Ovary (tissue), 9 donors: Measurements from ENCODE around the gene RABEPK. TPM values are rescaled to one million over a fixed set of nuclear protein-coding genes. Genes with fewer than 3 reads are reported as not detected.

ENCODE experiments used
- DNase-seq, 5 donors: peaks; one replicate each; pipeline ENCODE4 v3.0.0-alpha.2; 2019 to 2020
- H3K27ac ChIP-seq, 2 donors: fragments of 200-600 bp; one replicate each; pipeline versions ENCODE4 v1.5.1 to v1.8.0; 2019 to 2022
- H3K27me3 ChIP-seq: fragments of 200-600 bp; one replicate; pipeline ENCODE4 v1.8.0; 2022
- H3K36me3 ChIP-seq: fragments of 200-600 bp; sonication (generic); one replicate; pipeline ENCODE4 v1.5.1; 2019
- H3K4me1 ChIP-seq: one replicate; pipeline ENCODE4 v1.8.1; 2013; ENCODE audit warnings: mild to moderate bottlenecking, moderate library complexity; ENCODE audit not compliant: insufficient read depth
- H3K4me3 ChIP-seq: fragments of 200-600 bp; sonication (generic); one replicate; pipeline ENCODE4 v1.5.1; 2017
- H3K9me3 ChIP-seq, 2 donors: fragments of 200-600 bp in 1 of 2; sonication (generic) in 1 of 2; one replicate each; pipeline versions ENCODE4 v1.5.1 to v1.8.1; 2013 to 2019; ENCODE audit warnings: mild to moderate bottlenecking in 1 of 2, moderate library complexity in 1 of 2
- CTCF ChIP-seq, 3 donors: fragments of 450-650 bp in 2 of 3; fragments of 200-600 bp in 1 of 3; IDR thresholded peaks; one replicate each; pipeline versions ENCODE4 v1.5.1 to v1.8.0; 2016 to 2022; ENCODE audit warnings: antibody characterized with exemption in 3 of 3, mild to moderate bottlenecking in 1 of 3
- EP300 ChIP-seq: sonication (generic); formaldehyde crosslinking; IDR thresholded peaks from one replicate; pipeline ENCODE4 v1.6.1; 2017; ENCODE audit warnings: antibody characterized with exemption
- POLR2A ChIP-seq: fragments of 450-650 bp; IDR thresholded peaks from one replicate; pipeline ENCODE4 v1.6.1; 2017; ENCODE audit warnings: antibody characterized with exemption, mild to moderate bottlenecking, moderate library complexity
- WGBS, 3 donors: extraction: QIAGEN DNeasy Blood & Tissue Kit in 1 of 3; methylation state at CpG; one replicate each; pipeline versions ENCODE4 v1.1.5 to v1.1.7; 2013 to 2017; 5-methylcytosine and 5-hydroxymethylcytosine counted together
- intact Hi-C, 4 donors: fragments of 100-400 bp; cut with DNase I; formaldehyde crosslinking; loops; one replicate each; pipeline versions ENCODE4 v1.11.0 to v1.15.1; 2022 to 2023
- polyA plus RNA-seq, 2 donors: library from polyadenylated mRNA; stranded (reverse); fragments of 200-250 nt in 1 of 2; fragments of 350-450 nt in 1 of 2; fragmentation: Illumina TruSeq in 1 of 2; extraction: RNeasy Lipid Tissue Mini Kit (QIAGEN cat#74804) in 1 of 2; gene quantifications; one replicate each; pipeline ENCODE4 v1.2.3, GENCODE V29; 2013 to 2014
- total RNA-seq, 7 donors: library from RNA; depleted of rRNA in 2 of 7; stranded (reverse); fragments of >200 nt in 2 of 7; fragmentation: NEBNext Ultra II Directional in 3 of 7; extraction: Animal tissue kit (Norgen Biotek cat#: 25700) in 3 of 7; gene quantifications; one replicate each; pipeline versions ENCODE4 v1.1.0 to v1.2.4, GENCODE V29; 2016 to 2023
- donor health status: DM: no; HTN: no; CAD: no; lungs with moderate emphysema.
- donor health status: DM: no; HTN: no; CAD: no.
- donor health status: Bipolar disorder and iron deficiency.
- donor health status: DM: yes; HTN: yes; CAD: no.
- donor health status: DM: no; HTN: no; CAD: no.
- donor health status: DM: yes; HTN: yes; CAD: no.

The RABEPK gene
- total and polyA plus RNA-seq, 9 donors = 7.7 to 24.4 (median 15.0) TPM

GRCh38 chr9:125183054-125183453 lies 17.3 kb upstream of the RABEPK start:
- no peak overlapping the region for H3K4me3 ChIP-seq
- no peak overlapping the region for H3K27ac ChIP-seq
- TF ChIP-seq POLR2A (no peak), CTCF (IDR thresholded peaks at IDR 0.05) (no peak), EP300 (no peak)
- H3K4me1 ChIP-seq = peaks cover 7% of the 10 kb centered on the region
- no peaks in the 10 kb centered on the region for H3K27me3 ChIP-seq
- no peaks in the 10 kb centered on the region for H3K36me3 ChIP-seq
- H3K9me3 ChIP-seq = no peaks in the 10 kb centered on the region
- no peak for DNase-seq
- 52 to 59% (median 58%) methylated on average over 2 of the region's 2 CpGs for WGBS, 3 donors
- intact Hi-C loops = no loop called here

GRCh38 chr9:125183561-125183960 lies 16.8 kb upstream of the RABEPK start:
- peaks cover 10% of the 10 kb centered on the region for H3K4me1 ChIP-seq
- no peak for TF ChIP-seq CTCF (IDR thresholded peaks at IDR 0.05)
- TF ChIP-seq EP300 = no peak
- no peak for TF ChIP-seq POLR2A
- 87 to 93% (median 87%) methylated on average over 2 of the region's 2 CpGs for WGBS, 3 donors
- no peak for DNase-seq
- no peaks in the 10 kb centered on the region for H3K9me3 ChIP-seq
- no peak overlapping the region for H3K4me3 ChIP-seq
- intact Hi-C loops = no loop called here
- H3K27me3 ChIP-seq = no peaks in the 10 kb centered on the region
- no peak overlapping the region for H3K27ac ChIP-seq
- H3K36me3 ChIP-seq = no peaks in the 10 kb centered on the region

DNA sequence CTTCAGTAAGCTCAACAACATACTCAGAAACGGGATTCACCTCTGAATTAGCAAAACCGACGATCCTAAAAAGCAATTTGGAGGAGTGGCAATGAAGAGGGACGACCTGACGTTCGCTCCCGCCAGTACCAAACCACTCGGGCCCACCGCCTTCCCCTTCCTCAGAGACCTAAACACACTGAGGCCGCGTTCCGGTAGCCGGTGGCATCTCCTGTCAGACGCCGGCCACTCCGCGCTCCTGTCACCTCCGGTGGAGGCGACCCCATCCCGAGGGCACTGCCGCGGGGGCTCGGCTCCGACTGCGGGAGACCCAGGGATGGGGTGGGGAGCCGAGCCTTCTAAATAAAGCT lies 11.4 kb upstream of the RABEPK start:
- WGBS, 3 donors = 0 to 1% (median 1%) methylated on average over 25 to 26 of the region's 26 CpGs
- Histone ChIP-seq H3K36me3 (no peaks in the 10 kb centered on the region), H3K4me1 (peaks cover 8% of the 10 kb centered on the region), H3K27ac (peak overlapping the region; percentile 75 to 87), H3K9me3 (no peaks in the 10 kb centered on the region), H3K27me3 (no peaks in the 10 kb centered on the region), H3K4me3 (peak overlapping the region; percentile 97)
- no peak for DNase-seq
- intact Hi-C loops = loop anchor here in 1 of 4 donors (2.0 kb wide), 1 partner anchor 52 kb away; the partner anchor contains the start of gene HSPA5
- TF ChIP-seq EP300 (no peak), POLR2A (no peak), CTCF (IDR thresholded peaks at IDR 0.05) (no peak)

DNA sequence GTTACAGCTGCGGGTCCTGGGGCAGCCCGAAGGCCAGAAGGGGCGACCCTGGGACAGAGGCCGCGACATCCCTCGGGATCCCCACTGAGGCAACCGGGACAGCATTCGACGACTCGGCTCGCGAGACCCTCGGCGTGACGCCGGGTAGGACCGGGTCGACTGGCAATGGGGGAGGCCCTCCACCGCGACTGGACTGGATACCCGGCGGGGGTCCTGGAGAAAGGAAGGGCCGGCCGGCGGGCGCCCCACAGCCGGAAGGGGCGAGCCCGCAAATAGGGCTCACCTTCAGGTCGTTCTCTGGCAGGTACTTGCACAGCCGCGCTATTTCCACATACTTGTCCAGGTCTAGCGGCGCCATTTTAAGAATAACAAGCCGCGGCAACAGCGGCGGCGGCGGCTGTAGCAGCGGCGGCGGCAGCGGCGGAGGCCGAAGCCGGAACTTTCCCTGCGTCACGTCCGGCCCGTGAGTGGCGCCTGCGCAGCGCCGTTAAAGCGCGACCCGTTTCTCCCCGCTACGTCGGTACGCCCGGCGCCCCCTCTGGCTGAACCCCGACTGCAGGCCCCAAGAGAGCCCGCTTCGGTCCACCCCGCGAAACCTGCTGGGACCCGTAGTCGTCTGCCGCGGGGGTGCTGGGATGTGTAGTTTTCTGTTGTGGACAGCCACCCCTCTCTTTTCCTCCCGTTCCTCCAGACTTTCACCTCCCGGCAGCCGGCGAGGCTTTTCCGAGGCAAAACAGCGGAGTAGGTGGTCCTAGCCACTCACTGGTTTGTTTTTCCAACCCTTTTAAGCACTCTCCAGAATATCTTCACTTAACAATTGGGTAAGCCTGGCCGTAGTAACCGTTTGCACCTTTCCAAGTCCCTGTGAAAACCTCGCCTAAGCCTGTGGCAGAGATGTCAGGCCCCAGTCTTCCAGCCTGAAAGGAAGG lies 10.7 kb upstream of the RABEPK start, which contains the start of gene PPP6C:
Gene PPP6C, minus strand, starts transcription at position 443 of the 929 bp plus-strand sequence. Its CDS starts 85 bp downstream, at position 358.
- Histone ChIP-seq H3K9me3 (no peaks in the 10 kb centered on the region), H3K27ac (peak within 1 kb of the TSS; percentile 75 to 87), H3K36me3 (no peaks in the 10 kb centered on the region), H3K4me3 (peak within 1 kb of the TSS; percentile 97), H3K4me1 (peaks cover 8% of the 10 kb centered on the region), H3K27me3 (no peaks in the 10 kb centered on the region)
- 0 to 1% (median 0%) methylated on average over 71 to 82 of the region's 82 CpGs for WGBS, 3 donors
- DNase-seq = peak; percentile 95 to 98 (median 96)
- TF ChIP-seq POLR2A (peak; percentile 78), CTCF (IDR thresholded peaks at IDR 0.05) (peak; percentile 70 to 87 (median 81)), EP300 (no peak)
- intact Hi-C loops = loop anchor here in 1 of 4 donors (2.0 kb wide), 1 partner anchor 51 kb away; the partner anchor contains the start of gene HSPA5
